ES-I3 (cell line): ENCODE measurements around the gene HEXIM1.

Experiments
- H3K36me3 ChIP-seq: 2 replicates; pipeline ENCODE4 v1.6.1; 2013; ENCODE audit warnings: mild to moderate bottlenecking, low read length, control low read depth, moderate library complexity; ENCODE audit not compliant: insufficient read depth
- H3K4me1 ChIP-seq: 2 replicates; pipeline ENCODE4 v1.6.1; 2013; ENCODE audit warnings: mild to moderate bottlenecking, control low read depth, low read length; ENCODE audit not compliant: insufficient read depth
- H3K9ac ChIP-seq: 2 replicates; pipeline ENCODE4 v1.6.1; 2013; ENCODE audit warnings: low read depth, mild to moderate bottlenecking, low read length, moderate library complexity
- H3K9me3 ChIP-seq: 2 replicates; pipeline ENCODE4 v1.6.1; 2013; ENCODE audit warnings: mild to moderate bottlenecking, low read length, moderate library complexity; ENCODE audit not compliant: control insufficient read depth, insufficient read depth

HEXIM1 gene

GRCh38 chr17:45143767-45144198 is 4.5 kb upstream of the HEXIM1 start:
- H3K9me3 ChIP-seq, result no peaks in the 10 kb centered on the region
- no peaks in the 10 kb centered on the region for H3K36me3 ChIP-seq
- H3K9ac ChIP-seq, result peak overlapping the region; percentile 66
- peaks cover 18% of the 10 kb centered on the region; the same call in 1 of the 2 replicates for H3K4me1 ChIP-seq

- H3K9ac ChIP-seq, result peak overlapping the region; percentile 66
- H3K36me3 ChIP-seq, result no peaks in the 10 kb centered on the region
- H3K9me3 ChIP-seq, result no peaks in the 10 kb centered on the region
- peaks cover 12% of the 10 kb centered on the region; the same call in 1 of the 2 replicates for H3K4me1 ChIP-seq
These were observed 3.9 kb upstream of the HEXIM1 start for GRCh38 chr17:45144199-45145034.

- H3K36me3 ChIP-seq, result no peaks in the 10 kb centered on the region
- H3K9me3 ChIP-seq, result no peaks in the 10 kb centered on the region
- peaks cover 7% of the 10 kb centered on the region; the same call in 1 of the 2 replicates for H3K4me1 ChIP-seq
- H3K9ac ChIP-seq, result peak overlapping the region; percentile 66; the same call in 1 of the 2 replicates
These were observed 3.3 kb upstream of the HEXIM1 start for GRCh38 chr17:45145035-45145389.

- Histone ChIP-seq H3K9ac (no peak overlapping the region), H3K9me3 (no peaks in the 10 kb centered on the region), H3K4me1 (peaks cover 8% of the 10 kb centered on the region), H3K36me3 (no peaks in the 10 kb centered on the region)
These were observed 2.1 kb upstream of the HEXIM1 start for GRCh38 chr17:45146166-45146565.

- H3K36me3 ChIP-seq, result no peaks in the 10 kb centered on the region
- no peaks in the 10 kb centered on the region for H3K9me3 ChIP-seq
- peaks cover 11% of the 10 kb centered on the region for H3K4me1 ChIP-seq
- H3K9ac ChIP-seq, result peak overlapping the region; percentile 91
These were observed 1.7 kb upstream of the HEXIM1 start for GRCh38 chr17:45146592-45146889.

- Histone ChIP-seq H3K4me1 (peaks cover 15% of the 10 kb centered on the region), H3K9me3 (no peaks in the 10 kb centered on the region), H3K9ac (peak overlapping the region; percentile 91), H3K36me3 (no peaks in the 10 kb centered on the region)
These were observed 1.2 kb upstream of the HEXIM1 start for GRCh38 chr17:45146890-45147580.

GRCh38 chr17:45147581-45148182 is 593 bp upstream of the HEXIM1 start:
- Histone ChIP-seq H3K4me1 (peaks cover 15% of the 10 kb centered on the region), H3K9ac (peak overlapping the region; percentile 91)

GRCh38 chr17:45149037-45149668 is 878 bp downstream of the HEXIM1 start:
- no peaks in the 10 kb centered on the region for H3K9me3 ChIP-seq
- peaks cover 8% of the 10 kb centered on the region; the same call in 1 of the 2 replicates for H3K4me1 ChIP-seq
- no peaks in the 10 kb centered on the region for H3K36me3 ChIP-seq
- peak overlapping the region; percentile 85 for H3K9ac ChIP-seq

More at GRCh38 chr17:45147581-45148182, 593 bp upstream of the HEXIM1 start:
- Histone ChIP-seq H3K36me3 (no peaks in the 10 kb centered on the region), H3K9me3 (no peaks in the 10 kb centered on the region)

GRCh38 chr17:45149669-45150664 is 1.7 kb downstream of the HEXIM1 start:
- no peaks in the 10 kb centered on the region for H3K36me3 ChIP-seq
- H3K9me3 ChIP-seq, result no peaks in the 10 kb centered on the region
- peaks cover 8% of the 10 kb centered on the region; the same call in 1 of the 2 replicates for H3K4me1 ChIP-seq
- peak overlapping the region; percentile 85 for H3K9ac ChIP-seq

- peak overlapping the region; percentile 85; the same call in 1 of the 2 replicates for H3K9ac ChIP-seq
- no peaks in the 10 kb centered on the region for H3K36me3 ChIP-seq
These were observed 2.9 kb downstream of the HEXIM1 start for GRCh38 chr17:45150911-45151809.

GRCh38 chr17:45155029-45155428 is 6.8 kb downstream of the HEXIM1 start:
- Histone ChIP-seq H3K9me3 (no peaks in the 10 kb centered on the region), H3K9ac (no peak overlapping the region), H3K4me1 (peaks cover 8% of the 10 kb centered on the region; the same call in 1 of the 2 replicates), H3K36me3 (no peaks in the 10 kb centered on the region)

More at GRCh38 chr17:45150911-45151809, 2.9 kb downstream of the HEXIM1 start:
- Histone ChIP-seq H3K9me3 (no peaks in the 10 kb centered on the region), H3K4me1 (peaks cover 8% of the 10 kb centered on the region; the same call in 1 of the 2 replicates)

GRCh38 chr17:45155483-45155882 is 7.2 kb downstream of the HEXIM1 start:
- no peaks in the 10 kb centered on the region for H3K9me3 ChIP-seq
- peaks cover 8% of the 10 kb centered on the region; the same call in 1 of the 2 replicates for H3K4me1 ChIP-seq
- H3K36me3 ChIP-seq, result no peaks in the 10 kb centered on the region
- no peak overlapping the region for H3K9ac ChIP-seq
